ENCODE measurements around the gene DNAJC15.

DNA sequence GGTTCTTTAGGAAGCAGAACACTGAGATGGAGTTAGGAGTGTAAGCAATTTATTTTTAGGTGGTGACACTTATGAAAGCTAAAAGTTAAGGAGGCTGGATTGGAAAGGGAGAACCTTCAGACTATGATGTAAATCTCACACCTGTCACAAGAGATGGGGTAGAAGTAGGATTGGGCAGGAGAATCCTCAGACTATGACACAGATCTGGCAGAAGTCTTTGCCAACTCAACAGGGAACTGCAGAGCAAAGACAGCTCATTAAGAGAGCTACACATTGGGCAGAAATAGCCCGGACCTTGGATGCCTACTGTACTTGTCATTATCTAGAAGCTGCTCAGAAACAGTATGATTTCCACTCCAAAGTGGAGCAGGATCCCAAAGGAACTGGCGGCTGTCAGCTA lies 134.4 kb downstream of the DNAJC15 start:
- TF ChIP-seq, protein P1, sequence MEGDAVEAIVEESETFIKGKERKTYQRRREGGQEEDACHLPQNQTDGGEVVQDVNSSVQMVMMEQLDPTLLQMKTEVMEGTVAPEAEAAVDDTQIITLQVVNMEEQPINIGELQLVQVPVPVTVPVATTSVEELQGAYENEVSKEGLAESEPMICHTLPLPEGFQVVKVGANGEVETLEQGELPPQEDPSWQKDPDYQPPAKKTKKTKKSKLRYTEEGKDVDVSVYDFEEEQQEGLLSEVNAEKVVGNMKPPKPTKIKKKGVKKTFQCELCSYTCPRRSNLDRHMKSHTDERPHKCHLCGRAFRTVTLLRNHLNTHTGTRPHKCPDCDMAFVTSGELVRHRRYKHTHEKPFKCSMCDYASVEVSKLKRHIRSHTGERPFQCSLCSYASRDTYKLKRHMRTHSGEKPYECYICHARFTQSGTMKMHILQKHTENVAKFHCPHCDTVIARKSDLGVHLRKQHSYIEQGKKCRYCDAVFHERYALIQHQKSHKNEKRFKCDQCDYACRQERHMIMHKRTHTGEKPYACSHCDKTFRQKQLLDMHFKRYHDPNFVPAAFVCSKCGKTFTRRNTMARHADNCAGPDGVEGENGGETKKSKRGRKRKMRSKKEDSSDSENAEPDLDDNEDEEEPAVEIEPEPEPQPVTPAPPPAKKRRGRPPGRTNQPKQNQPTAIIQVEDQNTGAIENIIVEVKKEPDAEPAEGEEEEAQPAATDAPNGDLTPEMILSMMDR (IDR thresholded peaks at IDR 0.05): no peak
- TF ChIP-seq POLR2A (IDR thresholded peaks at IDR 0.05): no peak

Data from thyroid gland (tissue), 4 donors.